HG03025 (cell line): ENCODE data around the gene ANKRD34B.

Experiments used
- ATAC-seq: cut with Tn5 transposase; IDR thresholded peaks from one replicate; pipeline ENCODE4 v1.9.1; 2021; ENCODE audit warnings: mild to moderate bottlenecking, moderate library complexity; ENCODE audit not compliant: unreplicated experiment, low FRiP score

Gene ANKRD34B

DNA sequence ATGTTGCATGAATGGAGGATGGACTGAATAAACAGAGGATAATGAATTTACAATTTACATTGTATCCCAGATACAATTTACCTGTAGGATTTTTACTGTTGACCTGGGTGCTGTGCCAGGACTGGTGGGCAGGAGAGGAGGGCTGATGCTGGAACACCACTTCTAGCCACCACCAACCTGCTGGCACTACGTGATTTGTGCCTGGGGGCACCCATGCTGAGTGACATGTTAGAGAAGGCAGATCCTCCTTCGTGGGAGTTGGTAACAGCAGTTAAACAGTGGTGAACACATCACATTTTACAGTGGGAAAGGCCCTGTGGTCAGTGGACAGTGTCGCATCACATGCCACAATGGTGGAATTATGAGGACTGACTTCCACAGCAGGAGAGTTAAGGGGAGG, 3.0 kb upstream of the ANKRD34B start:
- no peak for ATAC-seq

DNA sequence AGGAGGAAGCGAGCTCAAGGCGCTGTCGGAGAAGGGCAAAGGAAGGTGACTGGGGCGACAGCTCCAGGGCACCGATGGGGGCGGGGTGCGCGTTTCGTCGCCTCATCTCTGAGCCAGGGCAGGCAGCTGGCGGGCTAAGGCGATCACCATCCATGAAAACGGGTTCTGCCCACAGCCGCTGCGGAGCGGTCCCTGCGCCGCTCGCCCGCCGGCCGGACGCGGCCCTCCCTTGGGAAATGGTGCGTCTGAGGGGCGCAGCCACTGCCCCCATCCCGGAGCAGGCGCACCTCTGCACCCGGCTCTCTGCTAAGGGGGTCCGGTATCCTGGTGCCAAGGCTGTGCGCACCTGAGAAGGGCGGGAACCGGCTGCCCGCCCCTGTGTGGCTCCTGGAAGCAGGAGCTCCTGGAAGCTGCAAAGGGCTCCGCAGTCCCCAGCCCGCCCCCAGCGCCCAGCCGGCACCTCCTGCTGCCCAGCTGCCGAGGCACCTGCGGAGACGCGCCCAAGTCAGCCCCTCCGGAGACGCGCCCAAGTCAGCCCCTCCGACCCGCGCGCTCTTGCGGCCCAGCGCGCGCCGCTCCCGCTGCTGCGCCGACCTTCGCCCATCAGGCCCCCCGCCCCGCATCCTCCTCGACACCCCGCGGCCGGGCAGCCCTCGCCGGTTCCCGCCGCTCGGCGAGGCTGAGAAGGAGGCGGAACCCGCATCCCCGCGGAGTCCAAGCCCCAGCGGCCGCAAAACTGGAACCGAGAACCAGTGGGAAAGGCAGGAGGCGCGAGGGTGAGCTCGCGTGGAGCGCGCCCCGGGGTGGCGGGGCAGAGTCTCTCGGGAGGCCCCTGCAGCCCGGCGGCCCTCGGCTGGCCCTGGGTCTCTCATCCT, 757 bp downstream of the ANKRD34B start:
- ATAC-seq, result no peak

DNA sequence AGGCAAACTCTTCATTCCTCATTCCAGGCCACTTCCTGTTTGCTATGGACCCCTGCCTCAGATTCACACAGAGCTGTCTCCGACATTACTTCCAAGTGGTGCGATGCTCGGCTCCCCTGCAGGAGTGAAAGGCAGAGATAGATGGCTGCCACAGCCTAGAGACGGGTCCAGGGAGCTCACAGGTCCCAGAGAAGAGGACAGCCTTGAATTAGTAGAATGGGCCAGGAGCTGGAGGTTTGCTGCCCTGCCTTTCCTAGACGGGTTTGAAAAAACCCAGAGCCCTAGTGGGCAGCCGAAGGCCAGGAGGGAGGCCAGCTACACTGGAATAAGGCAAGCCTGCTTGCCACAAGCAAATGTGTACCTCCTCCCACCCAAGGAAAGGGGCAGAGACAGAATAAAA, 1.8 kb downstream of the ANKRD34B start:
- no peak for ATAC-seq

DNA sequence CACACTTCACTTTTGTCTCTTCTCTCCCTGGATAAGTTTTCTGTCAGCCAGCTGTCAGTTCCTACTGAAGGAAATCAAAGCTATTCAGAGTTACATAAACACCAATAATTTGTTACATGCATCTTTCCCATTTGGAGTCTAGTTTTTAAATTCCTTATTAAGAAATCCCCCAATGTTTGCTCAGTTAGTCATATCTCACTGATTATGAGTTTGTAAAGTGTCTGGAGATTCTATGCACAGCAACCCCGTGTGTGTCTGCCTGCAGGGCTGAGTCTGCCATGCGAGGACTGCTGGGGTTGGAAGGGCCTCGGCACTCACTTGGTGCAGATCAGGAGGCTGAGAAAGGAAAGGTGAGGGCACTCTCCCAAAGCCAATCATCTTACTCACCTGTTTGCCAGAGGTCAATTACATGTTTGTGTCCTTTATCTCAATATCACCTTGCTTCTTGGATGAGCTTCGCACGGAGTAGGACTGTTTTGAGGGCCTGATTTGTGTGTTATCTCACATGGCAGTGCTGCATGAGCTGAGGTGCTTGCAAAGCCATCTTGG, 3.3 kb downstream of the ANKRD34B start:
- no peak for ATAC-seq

DNA sequence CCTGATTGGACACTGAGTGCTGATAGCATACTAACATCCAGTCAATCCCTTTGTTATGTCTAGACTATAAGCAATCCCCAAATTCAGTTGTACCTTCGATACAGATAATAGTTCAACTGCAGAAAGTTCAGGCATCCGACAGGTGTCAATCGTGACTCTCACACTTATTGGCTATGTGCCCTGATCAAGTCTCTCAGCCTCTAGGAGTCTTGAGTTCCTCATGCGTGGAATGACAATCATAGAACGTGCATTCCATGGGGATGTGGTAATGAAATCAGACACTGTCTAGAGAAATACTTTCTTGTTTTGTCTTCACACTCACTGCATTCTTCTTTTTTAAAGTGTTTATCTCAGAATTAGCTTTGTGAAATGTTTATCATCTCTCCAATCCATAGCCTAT, 4.8 kb downstream of the ANKRD34B start:
- no peak for ATAC-seq

DNA sequence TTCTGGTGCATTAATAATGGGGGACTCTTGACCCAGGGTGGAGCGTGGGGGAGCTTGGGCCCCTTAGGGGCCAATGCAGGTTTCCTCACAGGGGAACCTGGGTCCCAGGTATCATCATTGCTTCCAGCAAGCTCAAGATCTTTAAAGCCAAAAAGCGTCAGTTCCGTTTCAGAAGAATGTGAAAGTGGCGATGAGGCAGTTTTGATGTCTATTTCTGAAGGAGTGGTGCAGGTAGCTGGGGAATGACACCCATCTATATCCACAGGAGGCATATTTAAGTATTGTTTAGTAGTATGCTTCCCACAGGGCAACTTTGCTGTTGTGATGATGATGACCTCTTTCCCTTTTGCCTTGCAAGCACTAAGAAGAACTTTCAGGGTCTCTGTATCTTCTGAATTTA, 10.8 kb downstream of the ANKRD34B start:
- no peak for ATAC-seq

DNA sequence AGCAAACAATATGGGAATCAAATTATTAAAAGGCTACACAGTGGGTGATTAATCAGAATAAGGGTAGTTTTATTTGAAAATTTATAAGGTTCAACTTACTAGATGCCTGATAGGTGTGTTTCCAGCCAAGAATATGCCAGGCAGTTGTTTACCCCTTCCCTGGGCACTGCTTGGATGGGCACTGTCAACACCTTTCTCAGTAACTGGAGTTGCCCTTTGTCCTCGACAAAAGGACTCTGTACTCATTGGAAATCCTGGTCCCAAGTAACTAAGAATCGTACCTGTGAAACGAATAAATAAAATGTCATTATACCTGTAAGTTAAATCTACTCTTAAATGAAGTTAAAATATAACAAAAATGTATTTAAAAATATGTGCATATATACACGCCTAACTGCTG, 15.0 kb downstream of the ANKRD34B start:
- ATAC-seq, result no peak

DNA sequence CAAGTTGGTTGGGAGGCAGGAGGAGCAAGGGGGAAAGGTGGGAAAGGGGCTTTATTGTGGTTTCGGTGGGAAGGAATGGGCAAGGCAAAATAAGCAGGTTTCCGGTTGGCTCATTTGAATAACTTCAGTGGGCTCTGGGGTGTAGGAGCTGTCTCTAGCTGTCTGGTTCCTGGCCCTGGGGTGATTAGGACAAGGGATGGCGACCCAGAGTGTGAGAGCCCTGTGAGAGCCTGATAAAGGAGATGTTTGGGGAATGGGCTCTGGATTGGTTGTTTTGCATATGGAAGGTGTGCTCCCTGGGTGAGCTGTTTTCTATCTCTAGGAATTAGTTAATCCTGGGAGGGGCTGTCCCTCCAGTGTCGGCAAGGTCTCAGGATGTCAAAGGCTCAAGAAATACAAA, 15.4 kb downstream of the ANKRD34B start:
- no peak for ATAC-seq

DNA sequence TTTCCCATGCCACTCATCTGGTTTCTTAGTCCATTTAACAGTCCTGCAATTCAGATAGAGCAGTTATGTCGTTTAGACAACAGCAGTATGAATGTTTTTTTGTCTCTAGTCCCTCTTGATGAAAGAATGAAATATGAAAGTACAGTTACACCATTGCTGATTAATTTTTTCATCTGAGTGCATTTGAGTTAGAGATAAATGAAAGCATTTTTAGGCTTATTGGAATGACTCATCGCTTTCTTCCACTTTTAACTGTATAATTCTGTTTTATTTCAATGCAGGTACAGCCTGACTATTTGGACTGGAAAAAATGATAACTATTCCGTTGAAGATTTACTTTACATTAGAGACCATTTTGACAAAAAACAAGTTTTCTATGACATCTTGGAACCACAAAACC, 28.7 kb downstream of the ANKRD34B start:
- ATAC-seq, result no peak

DNA sequence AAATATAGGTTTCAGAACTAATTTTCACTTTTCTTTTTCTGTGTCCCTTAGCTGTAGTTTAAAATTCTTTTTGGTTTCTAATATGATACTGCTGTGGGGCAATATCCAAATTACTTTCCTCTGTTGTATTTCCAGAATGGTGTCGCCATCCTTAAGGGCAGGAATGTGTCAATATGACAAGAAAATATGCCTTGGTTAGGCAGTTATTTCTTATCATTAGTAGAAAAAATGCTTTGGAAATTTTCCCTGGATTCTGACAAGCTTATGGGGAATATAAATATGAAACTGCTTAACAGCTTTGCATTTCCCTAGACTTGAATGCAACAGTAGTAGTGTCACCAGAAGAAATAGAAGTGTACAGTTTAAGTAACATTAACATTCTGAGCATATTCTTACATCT, 29.4 kb downstream of the ANKRD34B start:
- no peak for ATAC-seq

DNA sequence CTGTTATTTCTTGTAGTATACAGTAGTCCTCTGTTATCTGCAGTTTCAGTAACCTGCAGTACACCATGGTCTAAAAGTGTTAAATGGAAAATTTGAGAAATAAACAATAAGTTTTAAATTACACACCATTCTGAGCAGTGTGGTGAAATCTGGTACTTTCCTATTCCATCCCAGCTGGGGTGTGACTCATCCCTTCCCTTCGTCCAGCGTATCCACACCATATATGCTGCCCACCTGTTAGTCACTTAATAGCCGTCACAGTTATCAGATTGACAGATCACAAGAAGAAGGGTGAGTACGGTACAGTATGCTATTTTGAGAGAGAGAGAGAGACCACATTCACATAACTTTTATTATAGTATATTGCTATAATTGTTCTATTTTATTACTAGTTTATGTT, 53.3 kb downstream of the ANKRD34B start:
- no peak for ATAC-seq

DNA sequence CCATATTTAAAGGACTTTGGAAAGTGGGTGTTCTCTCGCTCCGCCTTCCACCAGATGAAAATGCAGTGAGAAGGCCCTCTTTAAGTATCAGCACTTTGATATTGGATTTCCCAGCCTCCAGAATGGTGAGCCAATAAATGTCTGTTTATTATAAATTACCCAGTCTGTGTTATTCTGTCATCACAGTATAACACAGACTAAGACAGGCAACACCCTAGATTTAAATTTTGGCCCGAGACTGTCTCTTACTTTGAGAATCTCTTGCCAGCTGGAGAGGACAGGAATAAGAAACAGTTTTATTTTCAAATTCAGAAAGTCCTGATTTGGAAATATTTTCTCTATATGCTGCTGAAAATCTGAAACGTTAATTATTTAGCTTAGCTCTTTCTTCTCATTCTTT, 60.7 kb downstream of the ANKRD34B start:
- ATAC-seq, result no peak

DNA sequence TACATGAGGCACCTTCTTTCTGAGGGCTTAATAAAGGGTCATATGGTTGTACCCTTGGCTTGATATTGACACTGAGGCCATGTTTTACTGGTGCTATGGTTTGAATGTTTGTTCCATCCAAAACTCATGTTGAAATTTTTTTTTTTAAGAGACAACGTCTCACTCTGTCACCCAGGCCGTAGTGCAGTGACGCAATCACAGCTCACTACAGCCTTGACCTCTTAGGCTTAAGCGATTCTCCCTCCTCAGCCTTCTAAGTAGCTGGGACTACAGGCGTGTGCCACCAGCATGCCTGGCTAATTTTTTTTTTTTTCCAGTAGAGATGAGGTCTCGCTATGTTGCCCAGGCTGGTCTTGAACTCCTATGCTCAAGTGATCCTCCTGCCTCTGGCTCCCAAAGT, 61.2 kb downstream of the ANKRD34B start:
- no peak for ATAC-seq

DNA sequence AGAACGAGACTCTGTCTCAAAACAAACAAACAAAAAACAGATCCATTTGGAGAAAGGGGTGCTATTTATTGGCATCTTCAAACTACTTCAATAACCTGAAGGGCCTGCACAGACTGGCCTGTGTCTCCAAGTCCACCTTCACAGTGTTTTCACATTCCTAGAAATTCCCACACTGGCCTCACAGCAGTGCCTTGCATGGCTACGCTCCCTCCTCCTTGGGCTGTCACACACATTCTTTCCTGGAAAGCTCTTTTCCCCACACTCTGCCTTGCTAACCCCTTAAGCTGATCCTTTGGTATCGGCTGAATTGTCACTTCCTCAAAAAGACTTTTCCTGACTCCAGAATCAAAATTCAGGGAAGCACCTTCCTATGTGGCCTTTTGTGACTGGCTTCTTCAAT, 62.4 kb downstream of the ANKRD34B start:
- ATAC-seq, result no peak
